Head of caudate nucleus (tissue), 42 donors: Measurements from ENCODE around the gene ANKRD26.
"Not testable (repeated sequence)": the region's sequence is repeated elsewhere in the genome, so short reads cannot be mapped to it uniquely, and the experiment has no call there.

Source experiments
- DNase-seq, 42 donors: peaks; one replicate each; pipeline versions ENCODE4 v3.0.0 to v3.0.0-alpha.2; 2020 to 2021; ENCODE audit warnings: mixed read lengths in 7 of 42
- intact Hi-C: fragments of 100-400 bp; cut with DNase I; formaldehyde crosslinking; loops from one replicate; pipeline ENCODE4 v1.15.0; 2022

ANKRD26 gene

DNA sequence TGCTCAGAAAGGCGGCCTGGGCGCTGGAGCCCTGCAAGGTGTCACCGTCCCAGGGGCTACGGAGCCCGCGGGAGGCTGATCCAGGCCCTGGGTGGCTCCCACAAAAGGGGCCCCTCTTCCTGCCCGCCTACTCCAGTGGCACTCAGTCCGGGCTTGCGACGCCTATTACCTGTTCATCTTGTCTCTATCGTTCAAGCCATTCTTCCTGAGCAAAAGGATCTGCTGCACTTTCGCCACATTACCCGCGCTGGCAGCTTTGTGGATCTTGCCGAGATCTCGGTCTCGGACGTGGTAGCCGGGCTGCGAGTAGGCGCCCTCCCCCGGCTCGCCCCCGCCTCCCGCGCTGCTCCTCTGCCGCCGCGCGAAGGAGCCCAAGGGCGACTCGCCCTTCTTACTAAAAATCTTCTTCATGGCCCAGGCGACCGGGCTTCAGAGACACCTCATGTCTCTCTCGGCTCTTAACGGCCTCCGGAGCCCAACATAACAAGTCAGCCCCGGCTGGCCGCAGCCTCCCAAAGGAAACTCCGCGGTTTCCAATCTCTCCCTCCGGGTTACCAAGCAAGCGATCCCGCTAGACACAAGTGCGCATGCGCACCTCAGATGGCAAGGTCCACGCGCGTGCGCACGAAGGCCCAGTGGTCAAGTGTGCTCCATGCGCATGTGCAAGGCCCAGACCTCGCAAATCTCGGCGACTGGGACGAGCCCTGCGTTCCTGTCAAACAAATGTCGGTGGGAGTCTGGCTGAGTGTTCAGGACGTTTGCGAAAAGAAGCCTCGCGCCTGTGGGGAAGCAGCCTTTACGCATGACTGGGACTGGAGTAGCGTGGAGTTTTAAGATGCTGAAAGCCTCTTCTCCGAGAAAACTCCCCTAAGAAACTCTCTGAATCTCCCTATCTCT, at the start of gene ANKRD26:
TSS of gene ANKRD26 (minus strand) at position 579 of the 897 bp plus-strand sequence. CDS start at position 411, 168 bp downstream.
- DNase-seq: peak; percentile 89 to 99 (median 96)
- intact Hi-C loops: loop anchor here (2.0 kb wide), 1 partner anchor 55 kb away; the partner anchor contains the start of genes MASTL and YME1L1

- intact Hi-C loops: no loop called here
- no peak for DNase-seq
Measured at GRCh38 chr10:27147701-27148100, 47.4 kb upstream of the ANKRD26 start.

- no peak for DNase-seq
- intact Hi-C loops: no loop called here
Measured at GRCh38 chr10:27145937-27146336, 45.6 kb upstream of the ANKRD26 start.

GRCh38 chr10:27143686-27144085, 43.4 kb upstream of the ANKRD26 start:
- intact Hi-C loops: no loop called here
- DNase-seq: no peak

DNA sequence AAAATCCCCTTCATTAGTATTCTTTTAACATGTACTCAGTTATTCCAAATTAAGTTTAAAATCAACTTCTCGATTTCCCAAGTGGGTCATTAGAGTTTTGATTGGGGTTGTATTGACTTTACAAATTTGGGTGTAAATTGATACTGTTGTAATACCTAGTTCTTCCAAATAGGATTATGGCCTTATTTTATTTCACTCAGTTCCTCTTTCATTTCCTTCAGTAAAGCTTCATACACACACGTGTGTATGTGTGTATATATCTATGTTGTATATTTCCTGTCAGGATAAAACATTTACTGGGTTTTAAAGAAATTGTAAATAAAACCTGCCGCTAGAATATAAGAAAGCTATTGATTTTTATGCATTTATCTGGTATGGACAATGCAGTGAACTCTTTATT, 38.0 kb upstream of the ANKRD26 start:
- intact Hi-C loops: no loop called here
- DNase-seq: no peak

- intact Hi-C loops: no loop called here
- DNase-seq: no peak
Measured at GRCh38 chr10:27134371-27134770, 34.1 kb upstream of the ANKRD26 start.

GRCh38 chr10:27108165-27108564, 7.9 kb upstream of the ANKRD26 start:
- intact Hi-C loops: no loop called here
- DNase-seq: no peak

DNA sequence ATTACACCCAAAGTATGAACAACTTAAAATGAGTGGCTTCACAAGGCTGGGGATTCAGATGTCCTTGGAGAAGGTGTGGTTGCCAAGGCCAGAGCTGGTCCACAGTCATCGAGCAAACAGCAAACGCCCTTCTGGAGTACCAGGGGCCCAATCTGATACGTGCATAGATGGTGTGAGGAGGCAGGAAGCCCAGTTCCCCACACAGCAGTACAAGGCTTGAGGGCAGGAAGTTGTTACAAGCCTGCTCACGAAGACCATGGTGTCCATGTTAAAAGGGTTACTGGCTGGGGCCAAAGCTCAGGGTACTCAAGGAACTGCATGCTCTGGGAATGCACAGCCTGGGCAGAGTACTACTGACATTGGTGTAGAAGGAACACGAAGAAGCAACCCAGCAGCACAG, 4.6 kb upstream of the ANKRD26 start:
- intact Hi-C loops: no loop called here
- DNase-seq: no peak

DNA sequence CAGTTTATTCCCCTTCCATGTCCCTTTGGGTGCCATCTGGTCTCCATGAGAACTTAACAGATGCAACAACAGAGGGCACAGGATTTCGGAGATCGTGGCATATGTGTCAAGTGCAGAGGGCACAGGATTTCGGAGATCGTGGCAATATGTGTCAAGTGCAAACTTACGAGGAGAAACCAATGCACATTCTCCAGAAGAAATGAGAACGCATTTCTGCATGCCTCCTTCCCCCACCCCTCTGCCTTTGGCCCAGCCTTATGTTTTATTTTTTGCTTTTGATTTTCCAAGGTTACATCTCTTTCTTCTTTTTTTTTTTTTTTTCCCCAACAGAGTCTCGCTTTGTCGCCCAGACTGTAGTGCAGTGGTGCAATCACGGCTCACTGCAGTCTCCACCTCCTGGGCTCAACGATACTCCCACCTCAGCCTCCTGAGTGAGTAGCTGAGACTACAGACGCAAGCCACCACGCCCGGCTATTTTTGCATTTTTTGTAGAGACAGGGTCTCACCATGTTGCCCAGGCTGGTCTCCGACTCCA, 586 bp upstream of the ANKRD26 start:
- DNase-seq: peak in 30 of 42 donors; percentile 7 to 60 (median 25)
- intact Hi-C loops: loop anchor here (2.0 kb wide), 1 partner anchor 54 kb away; the partner anchor contains the start of genes MASTL and YME1L1

DNA sequence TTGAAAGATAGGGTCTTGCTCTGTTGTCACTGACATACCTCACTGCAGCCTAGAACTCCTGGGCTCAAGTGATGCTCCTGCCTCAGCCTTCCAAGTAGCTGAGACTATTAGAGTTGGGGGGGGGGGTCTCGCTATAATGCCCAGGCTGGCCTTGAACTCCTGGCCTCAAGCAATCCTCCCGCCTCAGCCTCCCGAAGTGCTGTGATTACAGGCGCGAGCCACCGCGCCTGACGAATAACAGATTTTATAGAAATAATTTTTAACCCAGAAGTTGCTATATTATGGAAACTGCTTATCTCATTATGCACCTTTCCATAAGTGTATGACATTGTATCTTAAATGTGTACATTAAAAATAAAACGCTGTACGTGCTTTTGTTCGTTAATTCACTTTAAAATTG, 846 bp downstream of the ANKRD26 start:
- intact Hi-C loops: no loop called here
- no peak for DNase-seq

- DNase-seq: peak in 1 of 42 donors; percentile 32
- intact Hi-C loops: no loop called here
Measured at GRCh38 chr10:27088119-27089044, 11.9 kb downstream of the ANKRD26 start.

- intact Hi-C loops: no loop called here
- no peak for DNase-seq
Measured at GRCh38 chr10:27072436-27073114, 27.7 kb downstream of the ANKRD26 start.

DNA sequence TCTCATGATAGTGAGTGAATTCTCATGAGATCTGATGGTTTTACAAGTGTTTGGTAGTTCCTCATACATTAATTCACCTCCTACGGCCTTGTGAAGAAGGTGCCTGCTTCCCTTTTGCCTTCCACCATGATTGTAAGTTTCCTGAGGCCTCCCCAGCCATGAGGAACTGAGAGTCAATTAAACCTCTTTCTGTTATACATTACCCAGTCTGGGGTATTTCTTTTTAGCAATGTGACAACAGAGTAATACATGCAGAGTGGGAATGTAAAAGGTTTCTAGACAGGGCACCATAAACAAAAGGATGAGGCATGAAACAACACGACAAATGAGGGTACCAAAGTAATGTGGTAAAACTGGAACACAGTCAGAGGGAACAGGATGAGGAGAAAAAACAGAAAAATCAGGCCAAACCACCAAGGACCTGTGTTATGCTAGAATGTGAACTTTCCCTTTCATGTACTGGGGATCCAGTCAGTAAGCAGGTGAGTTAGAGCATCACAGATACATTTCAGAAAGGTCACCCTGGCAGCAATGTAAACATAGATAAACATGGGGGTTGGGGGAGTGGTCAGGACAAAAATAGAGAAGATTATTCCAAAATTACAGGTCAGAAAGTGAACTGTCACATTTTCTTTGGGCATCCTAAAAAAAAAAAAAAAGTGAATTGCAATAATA, 31.9 kb downstream of the ANKRD26 start:
- intact Hi-C loops: no loop called here
- no peak for DNase-seq

DNA sequence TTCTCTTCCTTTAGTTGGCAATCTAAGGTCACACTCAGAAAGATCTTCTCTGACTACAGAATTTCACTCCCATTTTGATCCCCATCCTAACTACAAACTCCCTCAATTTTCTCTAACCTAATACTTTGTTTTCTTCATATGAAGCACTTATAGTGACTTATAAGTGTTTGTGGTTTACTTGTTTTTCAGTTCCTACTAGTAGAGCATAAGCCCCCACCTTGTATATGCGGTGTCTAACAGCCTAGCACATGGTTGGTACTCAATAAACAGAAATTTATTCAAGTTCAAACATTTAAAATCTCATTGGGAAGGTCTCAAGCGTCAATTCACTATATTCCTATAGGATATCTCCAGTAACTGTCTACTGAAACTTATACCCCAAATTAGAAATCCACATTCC, 35.2 kb downstream of the ANKRD26 start:
- DNase-seq: no peak
- intact Hi-C loops: no loop called here

DNA sequence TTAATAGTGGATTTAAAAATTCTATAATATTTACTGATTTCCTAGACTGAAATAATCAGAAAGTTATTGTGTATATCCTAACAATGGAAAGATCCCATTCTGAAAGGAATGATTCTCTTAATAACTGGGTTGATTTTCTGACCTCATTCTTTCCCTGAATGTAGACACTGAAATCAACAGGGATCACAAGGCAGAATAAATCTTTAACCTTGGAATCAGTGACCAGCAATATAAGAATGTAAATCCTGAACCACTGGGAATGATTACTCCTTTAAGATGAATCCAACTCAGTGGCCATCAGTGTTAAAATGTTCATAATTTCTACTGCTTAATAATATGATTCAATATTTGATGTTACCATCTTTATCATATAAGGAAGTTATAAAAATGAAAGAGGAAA, 47.6 kb downstream of the ANKRD26 start:
- intact Hi-C loops: no loop called here
- DNase-seq: no peak

DNA sequence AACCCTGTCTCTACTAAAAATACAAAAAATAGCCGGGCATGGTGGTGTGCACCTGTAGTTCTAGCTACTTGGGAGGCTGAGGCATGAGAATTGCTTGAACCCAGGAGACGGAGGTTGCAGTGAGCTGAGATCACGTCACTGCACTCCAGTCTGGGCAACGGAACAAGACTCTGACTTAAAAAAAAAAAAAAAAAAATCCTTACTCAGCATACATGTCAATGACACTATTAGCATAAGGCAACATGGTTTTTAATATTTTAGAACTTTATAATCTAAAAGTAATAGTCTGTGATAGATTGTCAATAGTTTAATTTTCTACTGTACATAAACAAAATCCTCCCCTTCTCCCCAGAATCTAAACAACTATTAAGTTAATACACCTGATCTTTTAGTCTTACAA, 55.0 kb downstream of the ANKRD26 start:
- intact Hi-C loops, DNase-seq: not testable (repeated sequence)

GRCh38 chr10:27041196-27041595, 59.1 kb downstream of the ANKRD26 start:
- DNase-seq: no peak
- intact Hi-C loops: no loop called here

DNA sequence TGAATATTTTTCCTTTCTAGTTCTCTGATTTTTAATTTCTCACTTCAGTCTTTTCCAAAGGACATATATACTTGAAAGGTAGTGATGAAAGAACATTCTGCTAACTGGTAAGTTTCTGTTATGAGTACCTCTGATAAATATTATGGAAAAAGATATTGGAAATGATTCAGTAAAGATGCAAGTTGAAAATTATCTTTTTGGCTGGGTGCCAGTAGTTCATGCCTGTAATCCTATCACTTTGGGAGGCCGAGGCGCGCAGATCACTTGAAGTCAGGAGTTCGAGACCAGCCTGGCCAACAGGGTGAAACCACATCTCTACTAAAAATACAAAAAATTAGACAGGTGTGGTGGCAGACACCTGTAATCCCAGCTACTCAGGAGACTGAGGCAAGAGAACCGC, 62.1 kb downstream of the ANKRD26 start:
- intact Hi-C loops: no loop called here

More for the DNA sequence above, 62.1 kb downstream of the ANKRD26 start:
- DNase-seq: no peak
